Measurements from ENCODE around the gene SRGAP2. TPM values are rescaled to one million over a fixed set of nuclear protein-coding genes. Genes with fewer than 3 reads are reported as not detected.
"Not testable (repeated sequence)": the region's sequence is repeated elsewhere in the genome, so short reads cannot be mapped to it uniquely, and the experiment has no call there.

The SRGAP2 gene
- total RNA-seq, 1 donor from 2014 or later: 91.2 TPM

- not testable (repeated sequence) for DNase-seq (ENCODE audit: low spot score)
Observed at GRCh38 chr1:206246129-206246886, 43.0 kb downstream of the SRGAP2 start.

DNA sequence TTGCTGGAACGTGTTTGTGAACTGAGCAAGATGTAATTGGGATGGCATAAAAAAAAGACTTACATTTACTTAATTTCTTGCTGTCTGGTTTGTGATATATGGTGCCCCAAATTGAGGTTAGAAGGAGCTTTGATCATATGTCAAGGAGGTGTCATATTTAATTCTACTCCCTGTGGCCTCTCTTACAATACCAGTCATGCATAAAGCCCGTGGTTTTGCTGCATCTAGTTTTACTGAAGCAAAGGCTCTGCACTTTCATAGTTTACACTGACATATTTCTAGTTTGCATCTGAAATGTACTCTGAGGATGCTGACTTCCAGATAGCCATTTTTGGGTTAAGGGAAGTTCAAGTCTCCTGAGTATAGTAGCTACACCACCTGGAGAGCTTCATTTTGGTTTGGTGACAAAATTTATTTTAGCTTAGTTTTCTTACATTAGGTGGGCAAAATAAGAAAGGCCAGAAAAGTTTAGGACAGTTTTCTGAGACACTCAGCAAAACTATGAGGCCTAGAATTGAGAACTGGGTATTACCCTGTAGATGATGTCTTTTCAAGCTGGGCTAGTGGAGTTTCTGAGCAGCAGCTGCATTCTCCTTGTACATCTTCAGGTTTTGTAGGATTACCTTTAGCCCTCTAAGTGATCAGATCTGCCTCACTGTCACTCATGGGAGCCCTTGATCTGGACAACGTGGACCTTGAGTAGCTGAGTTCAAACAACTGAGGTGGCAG lies 47.8 kb downstream of the SRGAP2 start:
- not testable (repeated sequence) for DNase-seq (ENCODE audit: low spot score)

DNA sequence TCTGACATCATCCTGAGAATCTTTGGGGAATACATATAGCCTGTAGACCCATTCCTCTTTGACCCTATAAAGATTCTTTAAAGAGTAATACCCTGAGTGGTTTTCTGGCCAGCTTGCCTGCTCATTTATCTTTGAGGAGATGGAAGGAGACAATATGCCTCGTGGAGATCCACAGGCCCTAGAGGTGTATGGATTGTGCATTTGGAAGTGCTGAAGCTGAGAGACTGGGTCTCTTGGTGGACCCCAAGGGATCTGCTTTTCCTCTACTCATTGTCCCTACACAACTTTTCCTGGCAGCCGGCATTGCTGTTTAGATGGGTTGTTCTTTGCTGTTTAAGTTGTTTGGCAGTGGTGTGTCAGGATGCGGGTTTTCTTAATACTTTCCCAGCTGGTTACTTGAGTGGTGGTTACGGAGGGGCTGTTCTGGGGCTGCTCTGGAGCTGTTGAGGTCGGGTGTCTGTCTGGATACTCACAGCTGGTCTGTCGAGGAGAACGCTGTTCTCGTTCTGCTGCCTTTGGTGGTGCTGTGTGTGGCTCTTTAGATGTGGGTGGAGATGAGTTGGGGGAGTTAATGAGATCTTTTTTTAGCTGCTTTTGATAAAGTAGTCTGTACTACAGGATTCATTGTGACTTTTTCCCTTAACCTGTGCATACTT lies 49.5 kb downstream of the SRGAP2 start:
- DNase-seq (ENCODE audit: low spot score): not testable (repeated sequence)

Other genes with a start within 250 kb of the SRGAP2 start
- gene RAB7B, start 200.1 kb upstream of the SRGAP2 start, total RNA-seq: 6.0 TPM
- 0.35 TPM for gene CTSE, start 179.6 kb upstream of the SRGAP2 start, total RNA-seq
- 2.2 TPM for gene RHEX, start 150.4 kb upstream of the SRGAP2 start, total RNA-seq
- not detected for gene AVPR1B, start 86.2 kb upstream of the SRGAP2 start, total RNA-seq
- gene FAM72A, start 702 bp upstream of the SRGAP2 start, total RNA-seq: 6.2 TPM